ENCODE data around the gene IFT122.

GRCh38 chr3:129560269-129560787 is 120.3 kb downstream of the IFT122 start:
- TF ChIP-seq CTCF (IDR thresholded peaks at IDR 0.05) (no peak), POLR2A (IDR thresholded peaks at IDR 0.05) (no peak)
